ENCODE results near the gene MFAP4. TPM values are rescaled to one million over a fixed set of nuclear protein-coding genes. Genes with fewer than 3 reads are reported as not detected.
A peak's percentile ranks its signal among the peaks of the same experiment; 100 is the strongest.

The MFAP4 gene
- total RNA-seq, 1 experiment from 2014 or later: 0.52 TPM

GRCh38 chr17:19398301-19399181 is 11.6 kb upstream of the MFAP4 start:
- no peak for DNase-seq (ENCODE audit: low read depth, low spot score)
- no peak for TF ChIP-seq CEBPB (IDR thresholded peaks at IDR 0.05; ENCODE audit: low read depth)
- TF ChIP-seq ATF3 (IDR thresholded peaks at IDR 0.05): no peak
- Histone ChIP-seq H3K36me3 (ENCODE audit: control insufficient read depth in 1 of 2, insufficient read depth in 2 of 2, low read length in 2 of 2) (no peaks in the 10 kb centered on the region), H3K27ac (ENCODE audit: low read depth, low read length) (0 out of 2 replicates have a peak overlapping the region, but pooled peaks have one; percentile 16), H3K79me2 (ENCODE audit: insufficient read depth, low read length) (no peaks in the 10 kb centered on the region), H3K4me2 (ENCODE audit: low read length) (peak overlapping the region; percentile 41), H3K27me3 (ENCODE audit: insufficient read depth, low read length) (no peaks in the 10 kb centered on the region), H2AFZ (ENCODE audit: low read depth, low read length, poor library complexity, severe bottlenecking) (no peak overlapping the region), H3K9me3 (ENCODE audit: control insufficient read depth in 1 of 2, insufficient read depth in 1 of 2, low read depth in 1 of 2, low read length in 2 of 2) (no peaks in the 10 kb centered on the region), H3K9me2 (ENCODE audit: insufficient read depth) (no peaks in the 10 kb centered on the region), H4K20me1 (ENCODE audit: insufficient read depth) (no peaks in the 10 kb centered on the region), H3K9ac (ENCODE audit: low read length) (peak overlapping the region; percentile 2; the same call in 1 of the 2 replicates), H3K4me1 (ENCODE audit: control insufficient read depth in 1 of 2, insufficient read depth in 2 of 2, low read length in 2 of 2) (peaks cover 14 to 16% of the 10 kb centered on the region in 2 experiments), H3K4me3 (replicated peaks in 1 of 2; ENCODE audit: low read depth in 1 of 2, low read length in 2 of 2) (no peak overlapping the region)
- no TSS peak for BruUV-seq (replicated peaks)
- CTCF ChIA-PET: no interaction called here
- intact Hi-C loops (cut with micrococcal nuclease): no loop called here
- POLR2A ChIA-PET: no interaction called here
- ATAC-seq: no peak
- RAD21 ChIA-PET (ENCODE audit: low non-redundant PET in 1 of 2, low total read pairs in 2 of 2, uncharacterized antibody in 2 of 2, unreplicated experiment in 2 of 2): no interaction called here

DNA sequence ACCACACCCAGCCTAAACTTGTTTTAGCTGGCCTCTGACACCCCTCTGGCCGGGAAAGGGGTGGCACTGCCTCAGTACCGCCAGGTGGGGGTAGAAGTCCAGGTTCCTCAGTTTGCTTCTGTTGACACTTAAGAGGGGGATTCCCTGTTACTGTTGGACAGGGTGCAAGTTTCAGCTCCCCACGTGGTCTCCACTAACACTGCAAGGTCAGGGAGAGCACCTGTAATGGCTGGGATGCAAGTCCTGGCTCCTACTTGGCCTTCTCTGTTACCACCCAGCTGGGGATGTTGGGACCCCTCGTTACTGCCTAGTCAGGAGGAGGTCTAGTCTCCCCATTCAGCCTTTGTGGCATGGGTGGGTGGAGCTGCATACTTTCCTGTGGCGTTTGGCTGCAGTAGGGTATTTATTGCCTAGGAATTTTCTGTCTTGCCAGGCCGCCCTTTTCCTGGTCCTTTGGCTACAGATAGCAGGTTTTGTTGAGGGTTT is 10.6 kb upstream of the MFAP4 start:
- Histone ChIP-seq H3K4me2 (ENCODE audit: low read length) (peak overlapping the region; percentile 41), H2AFZ (ENCODE audit: low read depth, low read length, poor library complexity, severe bottlenecking) (no peak overlapping the region), H4K20me1 (ENCODE audit: insufficient read depth) (no peaks in the 10 kb centered on the region), H3K4me1 (ENCODE audit: control insufficient read depth in 1 of 2, insufficient read depth in 2 of 2, low read length in 2 of 2) (peaks cover 14 to 16% of the 10 kb centered on the region in 2 experiments), H3K9me3 (ENCODE audit: control insufficient read depth in 1 of 2, insufficient read depth in 1 of 2, low read depth in 1 of 2, low read length in 2 of 2) (no peaks in the 10 kb centered on the region), H3K9me2 (ENCODE audit: insufficient read depth) (no peaks in the 10 kb centered on the region), H3K36me3 (ENCODE audit: control insufficient read depth in 1 of 2, insufficient read depth in 2 of 2, low read length in 2 of 2) (no peaks in the 10 kb centered on the region), H3K4me3 (replicated peaks in 1 of 2; ENCODE audit: low read depth in 1 of 2, low read length in 2 of 2) (no peak overlapping the region), H3K27ac (ENCODE audit: low read depth, low read length) (0 out of 2 replicates have a peak overlapping the region, but pooled peaks have one; percentile 16), H3K9ac (ENCODE audit: low read length) (0 out of 2 replicates have a peak overlapping the region, but pooled peaks have one; percentile 2), H3K27me3 (ENCODE audit: insufficient read depth, low read length) (no peaks in the 10 kb centered on the region), H3K79me2 (ENCODE audit: insufficient read depth, low read length) (no peaks in the 10 kb centered on the region)
- ChIA-PET POLR2A (no interaction called here), RAD21 (ENCODE audit: low non-redundant PET in 1 of 2, low total read pairs in 2 of 2, uncharacterized antibody in 2 of 2, unreplicated experiment in 2 of 2) (no interaction called here), CTCF (no interaction called here)
- DNase-seq (ENCODE audit: low read depth, low spot score) (no peak), ATAC-seq (0 out of 2 replicates have a peak, but pooled peaks have one; percentile 20)
- no peak; the same call in 1 of the 2 replicates for TF ChIP-seq RAD21 (IDR thresholded peaks at IDR 0.05; ENCODE audit: low read depth)
- TF ChIP-seq ZNF274 (IDR thresholded peaks at IDR 0.05; ENCODE audit: low read depth, low read length): no peak
- no peak for TF ChIP-seq EZH2 (IDR thresholded peaks at IDR 0.05)
- no peak for TF ChIP-seq YY1 (IDR thresholded peaks at IDR 0.05; ENCODE audit: extremely low read depth, insufficient replicate concordance, low read depth, low read length)
- TF ChIP-seq, protein P1, sequence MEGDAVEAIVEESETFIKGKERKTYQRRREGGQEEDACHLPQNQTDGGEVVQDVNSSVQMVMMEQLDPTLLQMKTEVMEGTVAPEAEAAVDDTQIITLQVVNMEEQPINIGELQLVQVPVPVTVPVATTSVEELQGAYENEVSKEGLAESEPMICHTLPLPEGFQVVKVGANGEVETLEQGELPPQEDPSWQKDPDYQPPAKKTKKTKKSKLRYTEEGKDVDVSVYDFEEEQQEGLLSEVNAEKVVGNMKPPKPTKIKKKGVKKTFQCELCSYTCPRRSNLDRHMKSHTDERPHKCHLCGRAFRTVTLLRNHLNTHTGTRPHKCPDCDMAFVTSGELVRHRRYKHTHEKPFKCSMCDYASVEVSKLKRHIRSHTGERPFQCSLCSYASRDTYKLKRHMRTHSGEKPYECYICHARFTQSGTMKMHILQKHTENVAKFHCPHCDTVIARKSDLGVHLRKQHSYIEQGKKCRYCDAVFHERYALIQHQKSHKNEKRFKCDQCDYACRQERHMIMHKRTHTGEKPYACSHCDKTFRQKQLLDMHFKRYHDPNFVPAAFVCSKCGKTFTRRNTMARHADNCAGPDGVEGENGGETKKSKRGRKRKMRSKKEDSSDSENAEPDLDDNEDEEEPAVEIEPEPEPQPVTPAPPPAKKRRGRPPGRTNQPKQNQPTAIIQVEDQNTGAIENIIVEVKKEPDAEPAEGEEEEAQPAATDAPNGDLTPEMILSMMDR (IDR thresholded peaks at IDR 0.05 in 2 of 3, conservative IDR thresholded peaks at IDR 0.05 in 1 of 3; ENCODE audit: borderline replicate concordance in 1 of 3, insufficient read depth in 1 of 3, low read depth in 2 of 3, low read length in 2 of 3): peak in 1 of 3 experiments; percentile 11; a peak in 1 of 6 replicates
- BruUV-seq (replicated peaks): no TSS peak
- intact Hi-C loops (cut with micrococcal nuclease): no loop called here
